ENCODE measurements around the gene EXOC3L4.

EXOC3L4 gene

DNA sequence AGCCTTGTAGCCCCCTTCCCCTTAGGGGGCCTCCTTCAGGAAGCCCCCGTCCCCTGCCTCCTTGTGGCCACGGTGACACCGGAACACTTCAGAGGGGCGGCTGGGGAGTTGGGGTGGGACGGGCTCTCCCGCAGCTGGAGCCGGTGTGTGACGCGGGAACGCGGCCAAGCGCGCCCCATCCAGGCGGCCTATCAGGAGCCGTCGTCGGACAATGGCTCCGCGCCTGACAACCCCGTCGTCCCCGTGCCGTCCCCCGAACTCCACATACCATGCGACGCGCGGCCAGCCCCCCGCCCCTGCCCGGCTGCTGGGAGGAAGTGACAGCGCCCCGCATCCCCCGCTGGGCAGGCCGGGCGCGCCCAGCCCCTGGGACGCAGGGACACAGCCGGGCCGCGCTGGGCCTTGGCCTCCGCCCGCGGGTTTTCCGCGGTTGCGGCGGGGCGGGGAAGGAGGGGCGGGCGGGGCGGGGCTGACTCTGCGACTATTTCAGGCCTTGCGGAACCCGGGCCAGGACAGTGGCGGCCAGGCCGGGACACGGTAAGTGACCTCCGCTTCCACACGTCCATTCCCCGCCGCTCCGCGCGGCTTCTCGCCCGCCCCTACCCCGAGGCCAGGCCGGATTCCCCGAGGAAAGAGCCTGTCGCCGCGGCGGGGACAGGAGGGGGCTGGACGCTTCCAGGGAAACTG lies 28.6 kb downstream of the EXOC3L4 start, which contains the start of gene TNFAIP2:
TSS of gene TNFAIP2 (plus strand) at position 515 of the 687 bp plus-strand sequence. CDS start 2,997 bp downstream, outside the sequence.
- Mint-ChIP-seq H3K4me3 (no peak within 1 kb of the TSS), H3K9me3 (no peaks in the 10 kb centered on the region), H3K27me3 (peaks cover 79% of the 10 kb centered on the region), H3K36me3 (no peaks in the 10 kb centered on the region), H3K4me1 (peaks cover 2% of the 10 kb centered on the region), H3K27ac (no peak within 1 kb of the TSS)
- CTCF ChIA-PET = no interaction called here
- no peak for DNase-seq

DNA sequence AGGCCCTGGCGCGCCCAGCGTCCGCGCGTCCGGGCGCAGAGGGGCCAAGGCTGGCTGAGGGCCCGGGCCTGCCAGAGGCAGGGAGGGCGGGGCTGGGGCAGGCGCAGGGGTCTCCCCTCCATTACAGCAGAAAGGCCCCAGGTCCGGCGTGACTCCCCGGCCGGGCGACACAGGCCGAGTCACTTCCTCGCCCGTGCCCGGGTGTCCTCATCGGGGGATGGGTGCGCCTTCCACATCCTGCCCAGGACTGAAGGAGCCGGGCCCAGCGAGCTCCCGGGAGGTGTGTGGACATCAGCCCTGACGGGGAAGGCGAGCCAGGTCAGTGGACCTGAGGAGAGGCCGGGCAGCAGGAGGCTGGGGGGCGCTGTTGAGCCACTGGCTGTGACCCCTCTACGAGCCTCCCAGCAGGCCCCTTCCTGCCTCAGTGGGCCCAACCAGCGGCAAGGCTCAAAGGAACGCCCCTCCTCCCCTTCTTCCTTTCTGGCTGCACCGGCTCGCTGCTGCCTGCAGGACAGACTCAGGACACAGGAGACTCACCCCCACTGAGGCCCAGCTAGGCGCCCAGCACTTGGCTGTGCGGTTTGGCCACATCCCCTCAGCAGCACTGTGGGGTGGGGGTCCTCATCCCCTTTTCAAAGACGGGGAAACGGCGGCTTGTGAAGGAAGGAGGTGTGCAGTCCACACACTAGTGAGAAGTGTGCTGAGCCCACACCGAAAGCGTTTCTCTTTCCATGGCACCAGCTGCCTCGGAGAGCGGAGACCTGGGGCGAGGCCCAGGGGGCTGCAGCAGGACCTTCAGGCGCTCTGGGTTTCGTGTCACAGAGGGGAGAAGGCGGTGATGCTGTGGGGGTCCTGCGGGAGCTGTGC lies 29.3 kb downstream of the EXOC3L4 start:
- Mint-ChIP-seq H3K27ac (no peak overlapping the region), H3K36me3 (no peaks in the 10 kb centered on the region), H3K4me3 (no peak overlapping the region), H3K9me3 (no peaks in the 10 kb centered on the region), H3K4me1 (peaks cover 2% of the 10 kb centered on the region), H3K27me3 (peaks cover 78% of the 10 kb centered on the region)
- CTCF ChIA-PET = no interaction called here
- DNase-seq = no peak

DNA sequence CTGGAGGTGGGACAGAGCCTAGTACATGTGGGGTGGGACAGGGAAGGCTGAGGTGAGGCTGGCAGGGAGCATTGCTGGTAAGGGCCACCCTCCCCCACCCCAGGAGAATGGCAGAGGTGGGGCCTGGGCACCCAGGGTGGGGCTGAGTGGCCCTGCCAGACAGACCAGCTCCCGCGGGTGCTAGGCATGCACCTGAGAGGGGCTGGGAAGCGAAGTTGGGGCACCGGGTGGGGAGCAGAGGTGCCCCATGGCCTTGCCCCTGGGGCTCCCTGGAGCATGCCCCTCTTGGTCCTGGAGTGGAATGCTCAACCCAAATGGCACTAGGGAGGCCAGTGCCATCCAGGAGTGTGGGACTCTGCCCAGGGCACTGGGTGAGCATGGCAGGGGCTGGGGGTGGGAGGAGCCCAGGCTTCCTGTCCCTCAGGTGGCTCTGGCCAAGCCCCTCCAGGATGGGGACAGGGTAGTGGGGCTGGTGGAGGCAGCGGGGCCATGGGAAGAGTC lies 30.0 kb downstream of the EXOC3L4 start:
- H3K4me3 Mint-ChIP-seq = no peak overlapping the region
- peaks cover 2% of the 10 kb centered on the region for H3K4me1 Mint-ChIP-seq
- CTCF ChIA-PET = no interaction called here
- no peak for DNase-seq
- no peaks in the 10 kb centered on the region for H3K36me3 Mint-ChIP-seq
- no peak overlapping the region for H3K27ac Mint-ChIP-seq
- no peaks in the 10 kb centered on the region for H3K9me3 Mint-ChIP-seq
- peaks cover 74% of the 10 kb centered on the region for H3K27me3 Mint-ChIP-seq

DNA sequence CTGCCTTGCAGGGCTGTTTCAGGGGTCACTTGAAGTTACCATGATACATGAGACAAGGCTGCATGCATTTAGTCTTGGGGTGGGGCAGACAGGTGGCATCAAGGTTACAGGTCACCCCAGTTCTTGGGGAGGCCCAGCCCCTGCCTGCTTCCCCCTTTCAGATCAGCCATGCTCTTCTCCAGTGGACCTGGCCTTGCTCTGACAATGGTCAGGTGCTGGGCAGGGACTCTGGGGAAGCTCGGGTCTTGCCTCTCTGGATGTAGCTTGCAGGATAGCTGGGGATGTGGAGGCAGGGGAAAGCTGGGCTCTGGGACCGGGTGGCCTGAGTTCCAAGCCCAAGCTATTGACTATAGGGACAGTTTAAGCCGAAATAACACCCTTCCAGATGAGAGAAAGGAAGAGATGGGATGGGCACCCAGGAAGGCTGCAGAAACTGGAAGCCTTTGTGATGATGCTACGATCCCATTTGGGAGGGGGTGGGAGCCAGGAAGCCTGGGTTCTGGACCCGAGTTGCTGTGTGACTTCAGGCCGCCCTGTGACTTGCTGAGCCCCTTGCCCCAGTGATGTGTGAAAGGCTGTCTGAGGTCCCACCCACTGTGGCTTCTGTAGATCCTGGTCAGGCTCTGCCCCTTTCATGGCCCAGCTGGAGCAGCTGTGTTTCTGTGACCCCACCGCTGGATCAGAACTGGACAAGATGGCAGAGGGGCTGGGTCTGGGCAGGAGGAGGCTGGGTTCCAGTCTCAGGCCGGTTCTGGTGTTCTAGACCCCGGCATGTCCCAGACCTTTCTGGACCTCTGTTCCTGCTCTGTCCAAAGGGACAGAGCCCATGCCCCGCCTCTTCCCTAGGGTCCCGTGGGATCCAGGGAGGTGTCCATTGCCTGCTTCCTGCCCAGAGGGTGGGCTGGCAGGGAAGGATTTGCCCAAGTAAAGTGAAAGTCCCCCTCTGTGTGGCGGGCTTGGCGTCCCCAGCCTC lies 30.9 kb downstream of the EXOC3L4 start:
- no peak for DNase-seq
- H3K4me3 Mint-ChIP-seq = no peak overlapping the region
- H3K4me1 Mint-ChIP-seq = peaks cover 2% of the 10 kb centered on the region
- H3K36me3 Mint-ChIP-seq = no peaks in the 10 kb centered on the region
- H3K27me3 Mint-ChIP-seq = peaks cover 66% of the 10 kb centered on the region
- H3K27ac Mint-ChIP-seq = no peak overlapping the region
- CTCF ChIA-PET = no interaction called here
- H3K9me3 Mint-ChIP-seq = no peaks in the 10 kb centered on the region

DNA sequence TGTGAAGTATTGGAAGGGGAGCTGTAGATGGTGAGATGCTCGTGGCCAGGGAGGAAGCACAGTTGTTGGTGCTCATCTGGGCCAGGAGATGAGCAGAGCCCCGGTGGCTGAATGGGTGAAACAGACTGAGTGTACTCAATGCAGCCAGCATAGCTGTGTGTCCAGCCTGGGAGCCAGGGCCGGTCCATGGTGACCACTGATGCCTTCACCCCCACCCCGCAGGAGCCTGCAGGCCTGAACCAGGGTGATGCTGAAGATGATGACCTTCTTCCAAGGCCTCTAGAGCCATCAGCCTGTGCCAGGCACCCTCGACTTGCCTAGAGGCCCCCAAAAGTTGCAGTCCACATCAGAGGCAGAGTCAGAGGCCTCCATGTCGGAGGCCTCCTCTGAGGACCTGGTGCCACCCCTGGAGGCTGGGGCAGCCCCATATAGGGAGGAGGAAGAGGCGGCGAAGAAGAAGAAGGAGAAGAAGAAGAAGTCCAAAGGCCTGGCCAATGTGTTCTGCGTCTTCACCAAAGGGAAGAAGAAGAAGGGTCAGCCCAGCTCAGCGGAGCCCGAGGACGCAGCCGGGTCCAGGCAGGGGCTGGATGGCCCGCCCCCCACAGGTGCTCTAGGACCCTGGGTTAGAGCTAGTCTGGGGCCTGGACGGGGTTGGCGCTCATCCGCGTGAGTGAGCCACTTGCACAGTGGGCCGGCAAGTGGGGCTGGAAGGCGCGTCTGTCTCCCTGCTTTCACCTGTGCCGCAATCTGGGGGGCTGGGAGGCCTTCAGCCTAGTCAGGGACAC lies 31.8 kb downstream of the EXOC3L4 start:
- Mint-ChIP-seq H3K4me1 (peaks cover 2% of the 10 kb centered on the region), H3K27me3 (peaks cover 60% of the 10 kb centered on the region), H3K4me3 (no peak overlapping the region), H3K36me3 (no peaks in the 10 kb centered on the region), H3K9me3 (no peaks in the 10 kb centered on the region), H3K27ac (peak overlapping the region; percentile 52)
- DNase-seq = no peak
- CTCF ChIA-PET = interaction anchor here (0.9 kb wide), 1 partner anchor 22 kb away, joined by 3 read pairs; no protein-coding TSS in a partner anchor

DNA sequence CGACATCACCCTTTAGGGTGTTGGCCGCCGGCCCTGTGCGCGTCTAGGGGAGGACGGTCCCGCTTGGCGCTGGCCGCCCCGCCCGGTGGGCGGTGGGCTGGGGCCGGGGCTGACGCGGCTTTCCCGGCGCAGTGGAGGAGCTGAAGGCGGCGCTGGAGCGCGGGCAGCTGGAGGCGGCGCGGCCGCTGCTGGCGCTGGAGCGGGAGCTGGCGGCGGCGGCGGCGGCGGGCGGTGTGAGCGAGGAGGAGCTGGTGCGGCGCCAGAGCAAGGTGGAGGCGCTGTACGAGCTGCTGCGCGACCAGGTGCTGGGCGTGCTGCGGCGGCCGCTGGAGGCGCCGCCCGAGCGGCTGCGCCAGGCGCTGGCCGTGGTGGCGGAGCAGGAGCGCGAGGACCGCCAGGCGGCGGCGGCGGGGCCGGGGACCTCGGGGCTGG lies 32.4 kb downstream of the EXOC3L4 start:
- peaks cover 2% of the 10 kb centered on the region for H3K4me1 Mint-ChIP-seq
- DNase-seq = no peak
- CTCF ChIA-PET = interaction anchor here (0.6 to 0.9 kb wide), 2 partner anchors 22 to 24 kb away, joined by 3 to 4 read pairs; no protein-coding TSS in a partner anchor
- no peaks in the 10 kb centered on the region for H3K36me3 Mint-ChIP-seq
- H3K27me3 Mint-ChIP-seq = peaks cover 54% of the 10 kb centered on the region
- no peak overlapping the region for H3K4me3 Mint-ChIP-seq
- H3K9me3 Mint-ChIP-seq = no peaks in the 10 kb centered on the region
- H3K27ac Mint-ChIP-seq = no peak overlapping the region

DNA sequence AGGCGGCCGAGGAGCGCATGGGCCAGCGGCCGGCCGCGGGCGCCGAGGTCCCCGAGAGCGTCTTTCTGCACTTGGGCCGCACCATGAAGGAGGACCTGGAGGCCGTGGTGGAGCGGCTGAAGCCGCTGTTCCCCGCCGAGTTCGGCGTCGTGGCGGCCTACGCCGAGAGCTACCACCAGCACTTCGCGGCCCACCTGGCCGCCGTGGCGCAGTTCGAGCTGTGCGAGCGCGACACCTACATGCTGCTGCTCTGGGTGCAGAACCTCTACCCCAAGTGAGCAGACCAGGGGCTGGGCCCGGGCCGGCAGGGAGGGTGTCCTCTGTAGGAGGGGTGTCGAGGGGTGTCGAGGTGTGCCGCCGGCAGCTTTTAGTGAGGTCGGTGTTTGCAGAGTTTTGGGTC lies 32.8 kb downstream of the EXOC3L4 start:
- Mint-ChIP-seq H3K36me3 (no peaks in the 10 kb centered on the region), H3K27ac (no peak overlapping the region), H3K4me3 (no peak overlapping the region), H3K4me1 (no peaks in the 10 kb centered on the region), H3K9me3 (no peaks in the 10 kb centered on the region), H3K27me3 (peaks cover 50% of the 10 kb centered on the region)
- CTCF ChIA-PET = interaction anchor here (0.6 kb wide), 1 partner anchor 23 kb away, joined by 4 read pairs; no protein-coding TSS in a partner anchor
- no peak for DNase-seq

DNA sequence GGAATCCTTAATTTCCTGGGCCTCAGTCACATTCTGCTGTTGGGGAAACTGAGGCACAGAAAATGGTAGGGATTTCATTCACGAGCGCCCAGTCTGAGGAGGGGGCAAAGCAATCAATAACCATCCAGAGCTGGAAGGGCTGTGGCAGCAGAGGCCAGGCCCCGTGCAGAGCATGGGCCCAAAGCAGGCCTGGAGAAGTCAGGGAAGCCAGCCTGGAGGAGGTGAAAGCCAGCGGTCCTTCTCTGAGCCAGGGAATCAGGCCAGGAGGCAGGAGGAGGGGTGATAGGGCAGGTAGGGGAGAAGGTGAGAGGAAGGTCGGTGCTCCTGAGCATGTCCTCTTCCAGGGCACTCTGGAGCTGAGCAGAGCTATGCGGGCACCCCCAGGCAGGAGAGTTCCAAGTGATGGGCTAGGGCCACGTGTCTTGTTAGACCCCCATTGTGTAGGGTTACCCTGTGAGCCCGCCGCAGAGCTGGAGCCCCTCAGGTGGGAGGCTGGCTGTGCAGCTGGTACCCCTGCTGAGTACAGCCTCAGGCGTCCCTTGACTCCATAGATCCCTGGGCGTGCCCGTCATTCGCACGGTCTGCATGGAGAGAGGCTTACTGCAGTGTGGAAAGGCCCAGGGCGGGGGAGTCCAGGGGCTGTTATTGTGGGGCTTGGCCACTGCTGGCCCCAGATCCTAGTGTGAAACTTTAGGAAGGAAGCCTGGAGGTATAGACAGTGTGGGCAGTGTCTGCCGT lies 33.5 kb downstream of the EXOC3L4 start:
- H3K9me3 Mint-ChIP-seq = no peaks in the 10 kb centered on the region
- no peaks in the 10 kb centered on the region for H3K4me1 Mint-ChIP-seq
- H3K36me3 Mint-ChIP-seq = no peaks in the 10 kb centered on the region
- CTCF ChIA-PET = interaction anchor here (1.5 kb wide), 1 partner anchor 23 kb away, joined by 4 read pairs; no protein-coding TSS in a partner anchor
- no peak for DNase-seq
- H3K27me3 Mint-ChIP-seq = peaks cover 43% of the 10 kb centered on the region
- H3K27ac Mint-ChIP-seq = no peak overlapping the region
- H3K4me3 Mint-ChIP-seq = no peak overlapping the region

DNA sequence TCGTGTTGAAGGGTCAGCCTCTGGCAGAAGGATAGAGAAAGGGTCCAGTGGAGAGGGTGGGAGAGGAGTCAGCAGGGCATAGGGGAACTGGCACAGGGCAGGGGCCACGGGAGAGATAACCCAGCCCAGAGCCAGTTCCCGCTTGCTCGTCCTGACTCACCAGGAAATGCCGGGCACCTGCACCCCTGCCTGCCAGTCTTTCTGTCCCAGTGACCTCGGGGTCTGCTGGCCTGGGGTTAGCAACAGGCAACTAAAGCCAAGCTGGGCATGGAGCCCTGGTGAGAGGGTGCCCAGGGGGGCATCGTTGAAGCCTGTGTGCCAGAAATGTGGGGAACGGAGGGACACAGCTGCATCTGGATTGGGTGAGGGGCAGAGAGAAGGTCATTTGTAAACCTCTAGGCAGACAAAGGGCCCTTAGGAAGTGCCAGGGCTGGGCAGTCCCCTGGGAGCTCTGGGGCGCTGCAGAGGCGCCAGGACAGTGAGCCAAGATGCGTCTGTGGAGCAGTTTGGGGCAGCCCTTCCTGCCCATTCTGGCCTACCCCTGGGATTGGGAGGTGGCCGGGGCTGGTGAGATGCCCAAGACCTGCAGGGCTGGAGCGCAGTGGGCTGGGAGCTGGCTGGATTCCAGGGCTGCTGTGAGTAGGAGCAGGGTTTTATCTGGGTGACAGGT lies 34.2 kb downstream of the EXOC3L4 start:
- Mint-ChIP-seq H3K27ac (no peak overlapping the region), H3K27me3 (peaks cover 36% of the 10 kb centered on the region), H3K4me3 (no peak overlapping the region), H3K4me1 (no peaks in the 10 kb centered on the region), H3K9me3 (no peaks in the 10 kb centered on the region), H3K36me3 (no peaks in the 10 kb centered on the region)
- DNase-seq = no peak
- CTCF ChIA-PET = interaction anchor here (1.5 kb wide), 1 partner anchor 24 kb away, joined by 4 read pairs; no protein-coding TSS in a partner anchor

DNA sequence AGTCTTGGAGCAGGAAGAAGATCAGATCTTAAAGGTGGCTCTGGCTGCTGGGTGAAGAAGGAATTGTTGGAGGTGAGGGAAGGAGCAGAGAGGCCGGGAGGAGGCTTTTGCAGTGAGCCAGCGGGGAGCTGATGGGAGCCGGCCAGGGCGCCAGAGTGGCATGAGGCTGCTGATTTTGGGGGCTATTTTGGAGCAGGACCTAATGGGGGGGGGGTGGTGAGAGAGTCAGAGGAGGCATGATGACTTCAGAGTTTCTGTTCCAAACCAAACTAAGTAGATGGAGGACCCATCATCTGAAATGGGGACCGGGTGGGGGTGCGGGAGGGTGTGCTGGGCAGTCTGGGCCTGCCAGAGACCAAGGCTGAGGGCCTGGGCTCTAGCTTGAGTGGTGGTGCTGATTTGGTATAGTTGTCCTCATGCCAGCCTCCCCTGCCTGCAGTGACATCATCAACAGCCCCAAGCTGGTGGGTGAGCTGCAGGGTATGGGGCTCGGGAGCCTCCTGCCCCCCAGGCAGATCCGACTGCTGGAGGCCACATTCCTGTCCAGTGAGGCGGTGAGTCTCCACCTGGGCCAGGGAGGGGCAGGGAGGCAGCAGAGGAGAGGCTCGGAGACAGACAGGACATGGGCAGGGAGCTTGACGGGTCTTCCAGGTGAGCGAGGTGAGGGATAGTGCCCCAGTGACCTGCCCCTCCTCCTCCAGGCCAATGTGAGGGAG lies 34.9 kb downstream of the EXOC3L4 start:
- no peak for DNase-seq
- H3K4me1 Mint-ChIP-seq = no peaks in the 10 kb centered on the region
- no peak overlapping the region for H3K27ac Mint-ChIP-seq
- no peaks in the 10 kb centered on the region for H3K9me3 Mint-ChIP-seq
- CTCF ChIA-PET = interaction anchor here (1.1 to 1.5 kb wide), 2 partner anchors 25 kb away, joined by 4 read pairs; no protein-coding TSS in a partner anchor
- peaks cover 29% of the 10 kb centered on the region for H3K27me3 Mint-ChIP-seq
- H3K4me3 Mint-ChIP-seq = no peak overlapping the region
- no peaks in the 10 kb centered on the region for H3K36me3 Mint-ChIP-seq

DNA sequence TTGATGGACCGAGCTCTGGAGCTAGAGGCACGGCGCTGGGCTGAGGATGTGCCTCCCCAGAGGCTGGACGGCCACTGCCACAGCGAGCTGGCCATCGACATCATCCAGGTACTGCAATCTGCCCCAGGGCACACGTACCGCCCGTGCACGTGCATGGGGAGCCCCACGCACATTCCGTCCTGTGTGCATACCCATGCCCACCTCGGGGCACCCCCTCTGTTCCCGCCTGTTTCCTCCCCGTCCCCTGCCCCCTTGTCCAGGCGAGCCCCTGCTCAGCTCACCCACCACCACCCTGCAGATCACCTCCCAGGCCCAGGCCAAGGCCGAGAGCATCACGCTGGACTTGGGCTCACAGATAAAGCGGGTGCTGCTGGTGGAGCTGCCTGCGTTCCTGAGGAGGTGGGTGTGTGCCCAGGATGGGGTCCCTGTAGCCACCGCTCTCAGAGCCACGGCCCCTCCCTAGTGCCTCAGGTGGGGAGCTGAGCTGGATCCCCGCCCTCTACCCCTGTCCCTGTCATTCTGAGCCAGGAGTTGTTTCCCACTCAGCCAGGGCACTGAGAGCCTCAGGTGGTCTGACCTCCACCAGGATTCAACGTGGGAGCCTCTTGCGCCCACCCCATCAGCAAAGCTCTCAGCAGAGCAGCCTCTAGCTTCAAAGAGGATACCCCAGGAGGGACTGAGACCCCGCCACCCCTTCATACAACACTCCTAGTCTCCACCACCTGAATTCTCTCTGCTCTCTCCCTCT lies 35.7 kb downstream of the EXOC3L4 start:
- Mint-ChIP-seq H3K27me3 (peaks cover 21% of the 10 kb centered on the region), H3K4me1 (no peaks in the 10 kb centered on the region), H3K9me3 (no peaks in the 10 kb centered on the region), H3K4me3 (no peak overlapping the region), H3K27ac (no peak overlapping the region), H3K36me3 (no peaks in the 10 kb centered on the region)
- CTCF ChIA-PET = interaction anchor here (1.1 kb wide), 1 partner anchor 25 kb away, joined by 4 read pairs; no protein-coding TSS in a partner anchor
- no peak for DNase-seq

Measured in activated naive CD4-positive, alpha-beta T cell treated with anti-CD3 and anti-CD28 coated beads, Interleukin-2, amount 10 ng/mL, durations not matched to agents 7 days and 5 days (primary cell).